Suprapubic skin (tissue), 3 donors: ENCODE measurements around the gene PLA2G4F.

Source experiments
- CTCF ChIP-seq, 2 donors: fragments of 200-600 bp in 1 of 2; fragments of 450-650 bp in 1 of 2; sonication (generic) in 1 of 2; IDR thresholded peaks; one replicate each; pipeline ENCODE4 v1.5.1; 2016 to 2019; ENCODE audit warnings: antibody characterized with exemption in 2 of 2, mild to moderate bottlenecking in 1 of 2, moderate library complexity in 1 of 2
- EP300 ChIP-seq: sonication (generic); formaldehyde crosslinking; IDR thresholded peaks from one replicate; pipeline ENCODE4 v1.6.1; 2017; ENCODE audit warnings: antibody characterized with exemption

- TF ChIP-seq CTCF (IDR thresholded peaks at IDR 0.05), result no peak
- no peak for TF ChIP-seq EP300
These were observed 47.5 kb upstream of the PLA2G4F start for GRCh38 chr15:42203891-42204290.
